MCF 10A (cell line): ENCODE data around the gene ACTN4. TPM values are rescaled to one million over a fixed set of nuclear protein-coding genes. Genes with fewer than 3 reads are reported as not detected.
"Not testable (repeated sequence)": the region's sequence is repeated elsewhere in the genome, so short reads cannot be mapped to it uniquely, and the experiment has no call there.

ENCODE experiments used
- Bru-seq: library from RNA; stranded (reverse); fragments of 400-500 nt; gene quantifications from one replicate; lab custom pipeline; 2021; lab: Mats Ljungman, UMichigan
- BruChase-seq, 2 experiments: library from RNA; stranded (reverse); fragments of 400-500 nt; gene quantifications; one replicate each; lab custom pipeline; 2021; lab: Mats Ljungman, UMichigan
- BruUV-seq: library from RNA; stranded (reverse); fragments of 400-500 nt; replicated peaks from 2 replicates; lab custom pipeline; 2021; lab: Mats Ljungman, UMichigan
- CTCF ChIA-PET: fragments of 300-600 bp; sonication (Branson Sonifier 250); formaldehyde crosslinking; extraction: SDS; loops from one replicate; lab custom pipeline; 2021; ENCODE audit warnings: antibody characterized with exemption, inconsistent platforms; lab: Yijun Ruan, JAX
- POLR2A ChIA-PET: fragments of 300-600, 350-650 bp; sonication (Branson Sonifier 250); formaldehyde crosslinking; extraction: SDS; loops from one replicate; lab custom pipeline; 2020; ENCODE audit warnings: antibody characterized with exemption, inconsistent platforms; lab: Yijun Ruan, JAX
- DNase-seq: peaks from one replicate; pipeline ENCODE4 v3.0.0-alpha.2; 2018; ENCODE audit not compliant: unreplicated experiment
- H3K27ac Mint-ChIP-seq: one replicate; pipeline ENCODE4 v1.8.0; 2022; ENCODE audit warnings: mild to moderate bottlenecking, low read depth, mixed read lengths; ENCODE audit not compliant: unreplicated experiment
- H3K27me3 Mint-ChIP-seq: one replicate; pipeline ENCODE4 v1.8.0; 2022; ENCODE audit warnings: mixed read lengths; ENCODE audit not compliant: insufficient read depth, unreplicated experiment
- H3K36me3 Mint-ChIP-seq: one replicate; pipeline ENCODE4 v1.8.0; 2022; ENCODE audit warnings: mild to moderate bottlenecking, moderate library complexity, mixed read lengths; ENCODE audit not compliant: insufficient read depth, unreplicated experiment
- H3K4me1 Mint-ChIP-seq: one replicate; pipeline ENCODE4 v1.8.0; 2022; ENCODE audit warnings: mixed read lengths; ENCODE audit not compliant: insufficient read depth, unreplicated experiment
- H3K4me3 Mint-ChIP-seq: one replicate; pipeline ENCODE4 v1.8.0; 2022; ENCODE audit warnings: mild to moderate bottlenecking, moderate library complexity, mixed read lengths; ENCODE audit not compliant: unreplicated experiment
- H3K9me3 Mint-ChIP-seq: one replicate; pipeline ENCODE4 v1.8.0; 2022; ENCODE audit warnings: mixed read lengths; ENCODE audit not compliant: unreplicated experiment
- CTCF ChIP-seq: fragments of 200-600 bp; IDR thresholded peaks from one replicate; pipeline ENCODE4 v1.8.0; 2022; ENCODE audit warnings: antibody characterized with exemption, mild to moderate bottlenecking; ENCODE audit not compliant: unreplicated experiment
- intact Hi-C: fragments of 100-400 bp; cut with micrococcal nuclease; formaldehyde crosslinking; loops from 2 replicates; pipeline ENCODE4 v1.14.1; 2022
- long read RNA-seq: library from polyadenylated mRNA; stranded (forward); transcript quantifications from one replicate; pipeline ENCODE4 v2.0.0, GENCODE V29; 2022
- total RNA-seq: library from RNA; stranded (reverse); gene quantifications from 2 replicates; pipeline ENCODE4 v1.2.3, GENCODE V29; 2022

ACTN4 gene
- 300 and 320 TPM in 2 replicates for total RNA-seq
- Bru-seq, nascent RNA: percentile 85 among the genes with signal in this experiment
- percentile 88 among the genes with signal in this experiment for BruChase-seq, experiment 1, labeled RNA remaining after a 6-hour chase
- percentile 83 among the genes with signal in this experiment for BruChase-seq, experiment 2, labeled RNA remaining after a 2-hour chase
- long read RNA-seq, full-length matches to known transcripts: 1 of 34 reads
- long read RNA-seq, partial matches to known transcripts: 2 of 34 reads
- long read RNA-seq, other reads (novel, unspliced or antisense): 31 of 34 reads

GRCh38 chr19:38647368-38647965 is at the start of gene ACTN4:
ACTN4 (plus strand) TSS chr19:38647649; CDS start chr19:38647746, 97 bp downstream.
- BruUV-seq: no TSS peak
- CTCF ChIA-PET: interaction anchor here (0.6 to 1.5 kb wide), 6 partner anchors 35 to 299 kb away, joined by 3 to 11 read pairs (median 4); no protein-coding TSS in a partner anchor
- Mint-ChIP-seq H3K4me3 (peak within 1 kb of the TSS; percentile 84), H3K9me3 (no peaks in the 10 kb centered on the region), H3K27me3 (no peaks in the 10 kb centered on the region), H3K27ac (peak within 1 kb of the TSS; percentile 86), H3K4me1 (peaks cover 14% of the 10 kb centered on the region), H3K36me3 (peaks cover 12% of the 10 kb centered on the region)
- DNase-seq: peak; percentile 97
- intact Hi-C loops: no loop called here
- POLR2A ChIA-PET: interaction anchor here (0.6 to 19.4 kb wide), 26 partner anchors 10 to 788 kb away, joined by 3 to 521 read pairs (median 8); partner anchors contain the start of genes ECH1, EIF3K, MAP4K1 and MRPS12
- TF ChIP-seq CTCF: no peak

- Mint-ChIP-seq H3K9me3 (no peaks in the 10 kb centered on the region), H3K27me3 (no peaks in the 10 kb centered on the region), H3K36me3 (no peaks in the 10 kb centered on the region), H3K27ac (no peak overlapping the region), H3K4me3 (no peak overlapping the region), H3K4me1 (no peaks in the 10 kb centered on the region)
- CTCF ChIA-PET: no interaction called here
- POLR2A ChIA-PET: no interaction called here
- no peak for TF ChIP-seq CTCF
- intact Hi-C loops: no loop called here
- BruUV-seq: no TSS peak
- DNase-seq: no peak
These were observed 47.7 kb upstream of the ACTN4 start for GRCh38 chr19:38599722-38600121.

GRCh38 chr19:38602856-38603255 is 44.6 kb upstream of the ACTN4 start:
- H3K36me3 Mint-ChIP-seq, H3K27ac Mint-ChIP-seq, BruUV-seq, POLR2A ChIA-PET, CTCF ChIA-PET, H3K4me1 Mint-ChIP-seq, DNase-seq, H3K4me3 Mint-ChIP-seq, H3K9me3 Mint-ChIP-seq, intact Hi-C loops, H3K27me3 Mint-ChIP-seq: not testable (repeated sequence)

GRCh38 chr19:38606131-38606530 is 41.3 kb upstream of the ACTN4 start:
- TF ChIP-seq CTCF: no peak
- POLR2A ChIA-PET: no interaction called here
- no peaks in the 10 kb centered on the region for H3K9me3 Mint-ChIP-seq
- intact Hi-C loops: no loop called here
- H3K36me3 Mint-ChIP-seq: no peaks in the 10 kb centered on the region
- H3K27ac Mint-ChIP-seq: no peak overlapping the region
- no peak overlapping the region for H3K4me3 Mint-ChIP-seq
- H3K4me1 Mint-ChIP-seq: no peaks in the 10 kb centered on the region
- CTCF ChIA-PET: interaction anchor here (0.6 kb wide), 1 partner anchor 29 kb away, joined by 4 read pairs; no protein-coding TSS in a partner anchor
- no TSS peak for BruUV-seq
- no peak for DNase-seq
- H3K27me3 Mint-ChIP-seq: no peaks in the 10 kb centered on the region
